Measurements from ENCODE around the gene CSTB.

DNA sequence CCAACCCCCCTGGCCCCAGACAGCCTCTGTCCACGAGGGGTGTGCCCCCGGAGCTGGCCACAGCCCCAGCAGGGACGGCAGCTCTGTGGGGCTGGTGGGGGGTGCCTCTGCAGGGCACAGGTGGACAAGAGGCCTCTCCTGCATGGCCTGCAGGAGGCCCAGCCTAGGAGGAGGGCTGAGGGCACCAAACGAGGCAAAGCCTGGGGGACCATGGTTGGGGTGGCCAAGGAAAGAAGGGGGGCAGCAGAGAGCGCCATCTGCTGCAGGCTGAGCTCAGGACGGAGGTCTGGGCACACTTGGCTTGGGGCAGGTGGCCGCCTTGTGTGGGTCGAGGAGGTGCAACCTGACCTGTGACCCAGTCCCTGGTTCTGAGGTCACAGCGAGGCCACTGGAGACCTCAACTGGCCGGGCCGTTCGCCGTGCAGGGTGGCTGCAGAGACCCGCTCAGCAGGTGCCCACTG lies 40.5 kb upstream of the CSTB start:
- TF ChIP-seq POLR2A (IDR thresholded peaks at IDR 0.05) (no peak), POLR2AphosphoS5 (IDR thresholded peaks at IDR 0.05) (no peak), EP300 (IDR thresholded peaks at IDR 0.05) (no peak)
- TF ChIP-seq, protein P1, sequence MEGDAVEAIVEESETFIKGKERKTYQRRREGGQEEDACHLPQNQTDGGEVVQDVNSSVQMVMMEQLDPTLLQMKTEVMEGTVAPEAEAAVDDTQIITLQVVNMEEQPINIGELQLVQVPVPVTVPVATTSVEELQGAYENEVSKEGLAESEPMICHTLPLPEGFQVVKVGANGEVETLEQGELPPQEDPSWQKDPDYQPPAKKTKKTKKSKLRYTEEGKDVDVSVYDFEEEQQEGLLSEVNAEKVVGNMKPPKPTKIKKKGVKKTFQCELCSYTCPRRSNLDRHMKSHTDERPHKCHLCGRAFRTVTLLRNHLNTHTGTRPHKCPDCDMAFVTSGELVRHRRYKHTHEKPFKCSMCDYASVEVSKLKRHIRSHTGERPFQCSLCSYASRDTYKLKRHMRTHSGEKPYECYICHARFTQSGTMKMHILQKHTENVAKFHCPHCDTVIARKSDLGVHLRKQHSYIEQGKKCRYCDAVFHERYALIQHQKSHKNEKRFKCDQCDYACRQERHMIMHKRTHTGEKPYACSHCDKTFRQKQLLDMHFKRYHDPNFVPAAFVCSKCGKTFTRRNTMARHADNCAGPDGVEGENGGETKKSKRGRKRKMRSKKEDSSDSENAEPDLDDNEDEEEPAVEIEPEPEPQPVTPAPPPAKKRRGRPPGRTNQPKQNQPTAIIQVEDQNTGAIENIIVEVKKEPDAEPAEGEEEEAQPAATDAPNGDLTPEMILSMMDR (IDR thresholded peaks at IDR 0.05) = no peak

Data from stomach (tissue), 4 donors.